Hematopoietic multipotent progenitor cell treated with erythropoietin and hydrocortisone succinate and interleukin-3 and kit ligand, for 17 days (in vitro differentiated cells): ENCODE data around the gene FKBP1C.
"Not testable (repeated sequence)": the region's sequence is repeated elsewhere in the genome, so short reads cannot be mapped to it uniquely, and the experiment has no call there.

ENCODE experiments used
- DNase-seq: peaks from one replicate; pipeline ENCODE4 v3.0.0-alpha.2; 2015; ENCODE audit warnings: low spot score

The FKBP1C gene

DNA sequence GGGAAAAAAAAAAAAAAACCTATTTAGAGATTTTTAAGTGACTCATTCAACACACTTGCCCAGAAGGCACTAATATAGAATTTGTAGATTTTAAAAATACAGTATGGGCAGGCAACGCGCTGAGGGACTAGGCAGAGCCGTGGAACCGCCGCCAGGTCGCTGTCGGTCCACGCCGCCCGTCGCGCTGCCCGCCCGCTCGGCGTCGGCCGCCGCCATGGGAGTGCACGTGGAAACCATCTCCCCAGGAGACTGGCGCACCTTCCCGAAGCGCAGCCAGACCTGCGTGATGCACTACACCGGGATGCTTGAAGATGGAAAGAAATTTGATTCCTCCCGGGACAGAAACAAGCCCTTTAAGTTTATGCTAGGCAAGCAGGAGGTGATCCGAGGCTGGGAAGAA, at the start of gene FKBP1C:
Gene FKBP1C (plus strand): TSS at position 127 of the 400 bp plus-strand sequence.
- DNase-seq, result not testable (repeated sequence)

DNA sequence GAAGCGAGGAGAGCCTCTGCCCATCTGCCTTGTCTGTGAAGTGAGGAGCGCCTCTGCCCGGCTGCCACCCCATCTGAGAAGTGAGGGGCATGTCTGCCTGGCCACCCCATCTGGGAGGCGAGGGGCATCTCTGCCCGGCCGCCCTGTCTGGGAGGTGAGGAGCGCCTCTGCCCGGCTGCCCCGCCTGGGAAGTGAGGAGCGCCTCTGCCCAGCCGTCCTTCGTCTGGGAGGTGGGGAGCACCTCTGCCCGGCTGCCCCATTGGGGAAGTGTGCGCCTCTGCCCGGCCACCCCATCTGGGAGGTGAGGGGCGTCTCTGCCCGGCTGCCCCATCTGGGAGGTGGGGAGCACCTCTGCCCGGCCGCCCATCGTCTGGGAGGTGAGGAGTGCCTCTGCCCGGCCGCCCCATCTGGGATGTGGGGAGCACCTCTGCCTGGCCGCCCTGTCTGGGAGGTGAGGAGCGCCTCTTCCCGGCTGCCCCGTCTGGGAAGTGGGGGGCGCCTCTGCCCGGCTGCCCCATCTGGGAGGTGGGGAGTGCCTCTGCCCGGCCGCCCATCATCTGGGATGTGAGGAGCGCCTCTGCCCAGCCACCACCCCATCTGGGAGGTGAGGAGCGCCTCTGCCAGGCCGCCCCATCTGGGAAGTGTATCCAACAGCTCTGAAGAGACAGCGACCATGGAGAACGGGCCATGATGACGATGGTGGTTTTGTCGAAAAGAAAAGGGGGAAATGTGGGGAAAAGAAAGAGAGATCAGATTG, 47.0 kb upstream of the FKBP1C start:
- not testable (repeated sequence) for DNase-seq

GRCh38 chr6:63174173-63174572, 37.1 kb upstream of the FKBP1C start:
- no peak for DNase-seq

- DNase-seq, result no peak
Observed at GRCh38 chr6:63176181-63176580, 35.1 kb upstream of the FKBP1C start.

DNA sequence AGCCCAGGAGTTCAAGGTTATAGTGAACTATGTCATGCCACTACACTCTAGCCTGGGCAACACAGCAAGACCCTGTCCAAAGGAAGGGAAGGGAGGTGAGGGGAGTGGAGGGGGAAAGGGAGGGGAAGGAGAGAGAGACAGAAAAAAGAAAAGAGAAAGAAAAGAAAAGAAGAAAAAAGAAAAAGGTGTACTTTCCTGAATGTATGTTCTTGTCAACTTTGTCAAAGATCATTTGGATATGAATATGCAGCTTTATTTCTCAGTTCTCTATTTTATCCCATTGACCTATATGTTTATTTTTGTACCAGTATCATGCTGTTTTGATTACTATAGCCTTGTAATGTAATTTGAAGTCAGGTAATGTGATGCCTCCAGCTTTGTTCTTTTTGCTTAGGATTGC, 30.9 kb upstream of the FKBP1C start:
- no peak for DNase-seq

DNA sequence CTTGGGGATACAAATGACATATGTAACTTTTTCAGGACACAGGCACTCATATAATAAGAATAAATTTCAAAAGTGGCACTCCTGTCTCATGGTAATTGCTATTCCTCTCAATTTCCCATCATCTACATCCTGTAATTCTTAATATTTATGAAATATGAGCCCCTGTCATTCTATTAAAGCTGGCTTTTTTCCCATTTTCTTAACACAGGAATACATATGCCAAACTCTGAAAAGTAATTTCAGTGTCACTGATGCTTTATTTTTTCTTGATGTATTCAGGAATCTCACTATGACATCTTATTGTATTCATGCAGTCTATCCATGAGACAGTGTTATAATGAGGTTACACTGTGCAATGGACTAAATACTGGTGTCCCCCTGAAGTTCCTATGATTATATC, 24.3 kb upstream of the FKBP1C start:
- no peak for DNase-seq

DNA sequence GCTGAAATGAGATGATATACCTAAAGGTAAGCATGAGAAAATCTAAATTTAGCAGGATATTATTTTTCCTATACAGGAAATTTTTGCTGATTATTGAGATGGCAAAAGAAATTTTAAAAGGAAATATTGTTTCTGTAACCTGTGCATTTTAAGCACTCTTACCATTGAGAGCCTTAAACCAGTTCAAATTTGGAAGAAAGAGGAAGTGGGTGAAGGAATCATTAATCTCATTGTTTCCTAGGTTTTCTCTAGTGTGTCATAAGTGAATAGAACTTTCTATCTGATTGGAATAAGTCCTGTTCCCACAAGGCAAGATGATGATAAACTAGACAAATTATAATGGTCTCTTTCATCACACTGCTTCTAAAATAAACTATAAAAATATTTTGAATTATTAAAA, 22.4 kb upstream of the FKBP1C start:
- no peak for DNase-seq

- DNase-seq, result no peak
Observed at GRCh38 chr6:63193324-63193723, 17.9 kb upstream of the FKBP1C start.

DNA sequence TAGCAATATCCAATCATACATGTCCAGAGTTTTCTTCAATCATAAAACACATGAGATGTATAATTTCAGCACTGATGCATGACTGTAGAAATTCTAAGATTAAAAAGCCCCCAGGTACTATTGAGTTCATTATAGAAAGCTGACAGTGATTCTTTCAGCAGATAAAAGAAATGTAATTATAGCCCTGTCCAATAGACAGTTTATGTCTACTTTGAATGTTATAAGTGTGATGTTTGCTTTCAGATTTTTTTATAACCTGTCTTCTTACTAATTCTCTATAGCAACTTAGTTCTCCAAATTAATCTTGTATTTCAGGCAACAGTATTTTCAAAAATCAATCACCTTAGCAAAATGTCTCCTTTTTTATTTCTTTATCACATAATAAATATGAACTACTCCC, 13.5 kb upstream of the FKBP1C start:
- no peak for DNase-seq

GRCh38 chr6:63213325-63213724, 2.1 kb downstream of the FKBP1C start:
- DNase-seq, result no peak

- no peak for DNase-seq
Observed at GRCh38 chr6:63214816-63215215, 3.5 kb downstream of the FKBP1C start.

- DNase-seq, result no peak
Observed at GRCh38 chr6:63224179-63224578, 12.9 kb downstream of the FKBP1C start.

GRCh38 chr6:63225987-63226386, 14.7 kb downstream of the FKBP1C start:
- DNase-seq, result not testable (repeated sequence)

GRCh38 chr6:63227928-63228894, 16.9 kb downstream of the FKBP1C start:
- DNase-seq, result not testable (repeated sequence)

DNA sequence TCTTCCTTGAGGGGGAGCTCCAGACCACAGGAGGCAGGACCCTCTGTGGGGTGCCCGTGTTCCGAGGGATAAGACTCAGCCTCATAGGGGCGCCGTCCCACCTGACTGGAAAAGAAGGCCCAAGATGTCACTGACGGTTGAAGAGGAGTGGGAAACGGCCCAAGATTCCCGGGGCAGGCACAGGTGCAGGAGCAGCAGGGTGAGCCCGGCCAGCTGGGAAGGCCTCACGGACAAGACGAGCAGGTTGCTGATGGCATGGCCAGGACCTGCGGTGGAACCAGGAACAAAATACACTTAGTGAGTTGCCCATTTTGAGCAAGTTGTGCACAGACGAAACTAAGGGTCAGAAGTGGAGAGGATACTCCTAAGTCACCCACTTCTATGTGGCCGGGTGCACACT, 18.8 kb downstream of the FKBP1C start:
- not testable (repeated sequence) for DNase-seq

DNA sequence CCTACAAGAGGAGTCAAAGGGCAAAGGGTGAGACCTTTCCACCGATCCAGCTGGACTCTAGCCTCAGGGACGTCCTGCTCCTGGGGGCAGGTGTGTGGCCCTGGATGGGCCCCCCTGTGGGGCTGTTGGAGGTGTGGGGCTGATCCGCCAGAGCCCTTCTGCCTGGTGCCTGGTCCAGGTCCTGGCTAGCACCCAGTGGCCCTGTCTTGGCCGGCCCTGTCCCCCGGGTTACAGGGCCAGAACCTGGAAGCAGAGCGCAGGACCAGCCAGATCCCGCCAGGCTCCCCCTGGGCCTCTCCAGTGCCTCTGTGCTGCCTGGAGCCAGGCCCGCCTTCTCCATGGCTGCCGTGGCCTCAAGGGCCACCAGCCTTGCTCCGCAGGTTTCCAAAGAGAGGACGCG, 19.2 kb downstream of the FKBP1C start:
- not testable (repeated sequence) for DNase-seq

DNA sequence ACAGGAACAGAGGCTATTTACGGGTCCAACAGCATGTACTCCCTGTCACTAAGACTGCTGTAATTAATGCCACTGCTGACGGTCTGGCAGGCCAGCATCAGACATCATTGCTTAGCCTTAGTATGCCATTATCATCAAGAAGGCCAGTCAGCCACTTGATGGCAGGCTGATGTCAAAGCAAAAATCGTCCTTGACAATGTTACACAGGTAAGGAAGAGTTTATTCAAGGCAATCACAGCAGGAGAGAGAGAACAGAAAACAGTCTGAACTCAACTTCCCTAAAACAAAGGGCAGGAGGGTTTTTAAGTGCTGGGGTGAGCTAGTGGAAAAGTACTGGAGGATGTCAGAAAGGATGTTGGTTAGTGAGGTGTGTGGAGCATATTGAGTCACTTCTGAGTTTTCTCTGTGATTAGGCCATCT, 25.1 kb downstream of the FKBP1C start:
- DNase-seq, result no peak

DNA sequence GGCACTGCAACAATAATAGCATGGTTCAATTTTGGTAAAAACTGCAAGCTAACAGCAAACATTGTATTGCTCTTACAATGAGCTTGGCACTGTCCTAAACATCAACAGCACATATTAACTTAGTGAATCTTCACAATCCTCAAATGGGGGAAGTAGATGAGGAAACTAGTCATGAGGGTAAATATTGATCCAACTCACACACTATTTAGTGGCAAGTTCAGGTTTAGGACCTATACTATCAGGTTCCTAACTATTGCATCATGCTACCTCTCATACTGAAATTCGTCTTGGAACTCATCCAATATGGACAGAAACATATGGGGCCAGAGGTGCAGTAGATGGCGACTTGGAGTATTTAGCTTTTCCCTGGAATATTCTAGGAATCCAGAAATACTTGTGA, 34.2 kb downstream of the FKBP1C start:
- DNase-seq, result no peak

DNA sequence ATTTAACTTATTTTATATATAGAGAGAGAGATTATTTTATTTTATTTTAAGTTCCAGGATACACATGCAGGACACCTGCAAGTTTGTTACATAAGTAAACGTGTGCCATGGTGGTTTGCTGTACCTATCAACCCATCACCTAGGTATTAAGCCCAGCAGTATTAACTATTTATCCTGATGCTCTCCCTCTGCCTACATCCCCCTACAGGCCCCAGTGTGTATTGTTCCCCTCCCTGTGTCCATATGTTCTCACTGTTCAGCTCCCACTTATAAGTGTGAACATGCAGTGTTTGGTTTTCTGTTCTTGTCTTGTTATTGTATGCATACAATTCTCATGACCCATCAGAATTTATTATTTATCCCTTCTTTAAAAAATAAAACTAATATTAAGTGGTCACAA, 34.6 kb downstream of the FKBP1C start:
- no peak for DNase-seq

GRCh38 chr6:63246581-63246980, 35.3 kb downstream of the FKBP1C start:
- no peak for DNase-seq

DNA sequence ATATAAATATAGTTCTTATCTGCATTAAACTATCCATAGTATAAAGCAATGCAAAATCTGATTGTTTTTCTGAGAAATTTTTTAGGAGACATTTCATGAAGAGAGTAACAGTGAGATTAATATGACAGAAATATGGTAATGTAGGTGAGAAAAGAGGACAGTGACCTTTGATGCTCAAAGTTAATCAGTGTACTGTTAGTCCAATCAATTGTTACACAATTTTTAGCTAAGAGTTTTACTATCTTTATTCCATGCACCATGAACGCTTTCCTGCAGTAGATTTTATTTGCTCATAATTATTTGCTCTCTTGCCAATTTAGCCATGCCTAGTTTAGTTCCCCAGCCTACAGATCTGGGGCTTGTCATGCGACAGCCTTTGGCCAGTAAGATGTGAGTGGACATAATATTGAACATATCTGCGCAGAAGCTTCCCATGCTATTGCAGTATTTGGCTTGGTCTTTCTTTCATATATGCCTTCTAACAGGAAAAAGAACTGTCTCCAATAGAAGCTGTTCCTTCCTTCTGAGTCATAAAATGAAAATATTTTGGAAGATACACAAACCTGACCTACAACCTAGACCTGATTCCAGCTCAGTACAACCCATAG, 38.7 kb downstream of the FKBP1C start:
- DNase-seq, result no peak

- no peak for DNase-seq
Observed at GRCh38 chr6:63259153-63259552, 47.9 kb downstream of the FKBP1C start.

GRCh38 chr6:63261820-63262219, 50.6 kb downstream of the FKBP1C start:
- DNase-seq, result no peak
